Activated CD8-positive, alpha-beta memory T cell treated with anti-CD3 and anti-CD28 coated beads, Interleukin-2, amount 10 ng/mL, durations not matched to agents 7 days and 5 days (primary cell): ENCODE results near the gene THOP1. TPM values are rescaled to one million over a fixed set of nuclear protein-coding genes. Genes with fewer than 3 reads are reported as not detected.

Experiments
- ATAC-seq: fragments of 150-1000 bp; cut with Tn5 transposase; one replicate; pipeline ENCODE4 v1.10.0; 2021; ENCODE audit warnings: moderate library complexity
- CTCF ChIA-PET: fragments of 350-600 bp; sonication (Branson Sonifier 250); formaldehyde crosslinking; loops from one replicate; lab custom pipeline; 2021; ENCODE audit warnings: antibody characterized with exemption; lab: Charles Lee
- DNase-seq: peaks from one replicate; pipeline ENCODE4 v3.0.0-alpha.2; 2020
- H3K27ac Mint-ChIP-seq: one replicate; pipeline ENCODE4 v1.8.0; 2021; ENCODE audit warnings: mild to moderate bottlenecking, mixed read lengths
- H3K27me3 Mint-ChIP-seq: one replicate; pipeline ENCODE4 v1.8.0; 2021; ENCODE audit warnings: mixed read lengths
- H3K36me3 Mint-ChIP-seq: one replicate; pipeline ENCODE4 v1.8.0; 2021; ENCODE audit warnings: mild to moderate bottlenecking, mixed read lengths
- H3K4me1 Mint-ChIP-seq: one replicate; pipeline ENCODE4 v1.8.0; 2021; ENCODE audit warnings: mixed read lengths
- H3K4me3 Mint-ChIP-seq: one replicate; pipeline ENCODE4 v1.8.0; 2021; ENCODE audit warnings: mild to moderate bottlenecking, moderate library complexity, mixed read lengths
- H3K9me3 Mint-ChIP-seq: one replicate; pipeline ENCODE4 v1.8.0; 2022; ENCODE audit warnings: low read depth, mixed read lengths
- total RNA-seq, 2 experiments: library from RNA; stranded (reverse); gene quantifications; one replicate each; pipeline ENCODE4 v1.2.3, GENCODE V29; 2021

Gene THOP1
- total RNA-seq, 2 experiments from 2014 or later: 138 to 139 TPM

DNA sequence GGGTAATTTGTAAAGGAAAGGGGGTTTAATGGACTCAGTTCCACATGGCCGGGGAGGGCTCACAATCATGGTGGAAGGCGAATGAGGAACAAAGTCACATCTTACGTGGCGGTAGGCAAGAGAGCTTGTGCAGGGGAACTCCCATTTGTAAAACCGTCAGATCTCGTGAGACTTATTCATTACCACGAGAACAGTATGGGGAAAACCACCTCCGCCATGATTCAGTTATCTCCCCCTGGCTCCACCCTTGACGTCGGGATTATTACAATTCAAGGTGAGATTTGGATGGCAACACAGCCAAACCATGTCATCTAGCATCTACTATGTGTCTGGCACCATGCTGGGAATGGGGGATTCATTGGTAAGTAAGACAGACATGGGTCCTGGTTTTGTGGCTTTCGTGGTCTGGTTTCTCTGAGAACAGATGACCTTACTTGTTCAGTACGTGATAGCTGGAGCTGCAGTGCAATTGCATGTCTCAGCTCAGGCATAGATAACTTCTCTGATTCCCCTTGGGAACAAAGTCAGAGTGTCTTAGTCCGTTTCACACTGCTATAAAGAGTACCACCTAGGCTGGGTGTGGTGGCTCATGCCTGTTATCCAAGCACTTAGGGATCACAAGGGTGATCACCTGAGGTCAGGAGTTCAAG lies 42.7 kb downstream of the THOP1 start:
- Mint-ChIP-seq H3K27ac (no peak overlapping the region), H3K4me1 (peaks cover 4% of the 10 kb centered on the region), H3K9me3 (peaks cover 22% of the 10 kb centered on the region), H3K36me3 (peaks cover 20% of the 10 kb centered on the region), H3K4me3 (no peak overlapping the region), H3K27me3 (no peaks in the 10 kb centered on the region)
- DNase-seq (no peak), ATAC-seq (no peak)
- CTCF ChIA-PET: interaction anchor here (1.0 kb wide), 1 partner anchor 59 kb away, joined by 3 read pairs; no protein-coding TSS in a partner anchor

DNA sequence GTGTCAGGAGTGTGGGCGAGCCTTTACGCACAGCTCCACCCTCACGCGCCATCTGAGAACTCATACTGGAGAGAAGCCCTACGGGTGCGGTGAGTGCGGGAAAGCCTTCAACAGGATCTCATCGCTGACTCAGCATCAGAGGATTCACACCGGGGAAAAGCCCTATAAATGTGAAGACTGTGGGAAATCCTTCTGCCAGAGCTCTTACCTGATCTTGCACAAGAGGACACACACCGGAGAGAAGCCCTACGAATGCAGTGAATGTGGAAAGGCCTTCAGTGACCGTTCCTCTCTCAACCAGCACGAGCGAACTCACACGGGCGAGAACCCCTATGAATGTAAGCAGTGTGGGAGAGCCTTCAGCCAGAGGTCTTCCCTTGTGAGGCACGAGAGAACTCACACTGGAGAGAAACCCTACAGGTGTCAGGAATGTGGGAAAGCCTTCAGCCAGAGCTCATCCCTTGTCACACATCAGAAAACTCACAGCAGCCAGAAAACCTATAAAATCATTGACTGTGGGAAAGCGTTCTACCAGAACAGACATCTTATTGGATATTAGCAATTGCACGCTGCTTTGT lies 49.1 kb downstream of the THOP1 start:
- Mint-ChIP-seq H3K9me3 (peaks cover 36% of the 10 kb centered on the region), H3K27ac (no peak overlapping the region), H3K27me3 (no peaks in the 10 kb centered on the region), H3K36me3 (peaks cover 34% of the 10 kb centered on the region), H3K4me3 (no peak overlapping the region), H3K4me1 (no peaks in the 10 kb centered on the region)
- CTCF ChIA-PET: interaction anchor here (0.7 kb wide), 1 partner anchor 9 kb away, joined by 3 read pairs; no protein-coding TSS in a partner anchor
- no peak for DNase-seq
- ATAC-seq: no peak

DNA sequence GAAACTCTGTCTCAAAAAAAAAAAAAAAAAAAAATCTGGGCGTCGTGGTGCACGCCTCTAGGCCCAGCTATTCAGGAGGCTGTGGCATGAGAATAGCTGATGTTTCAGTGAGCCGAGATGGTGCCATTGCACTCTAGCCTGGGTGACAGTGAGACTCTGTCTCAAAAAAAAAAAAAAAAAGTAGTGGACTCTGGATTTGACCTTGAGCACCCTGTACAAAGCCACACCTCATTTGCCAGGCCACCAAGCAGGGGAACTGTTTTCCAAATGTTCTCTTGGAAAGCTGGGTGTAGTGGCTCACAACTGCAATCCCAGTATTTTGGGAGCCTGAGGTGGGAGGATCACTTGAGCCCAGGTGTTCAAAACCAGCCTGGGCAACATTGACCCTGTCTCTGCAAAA lies 52.1 kb downstream of the THOP1 start:
- H3K4me1 Mint-ChIP-seq: peaks cover 4% of the 10 kb centered on the region
- ATAC-seq: no peak
- H3K9me3 Mint-ChIP-seq: peaks cover 30% of the 10 kb centered on the region
- CTCF ChIA-PET: no interaction called here
- no peak overlapping the region for H3K4me3 Mint-ChIP-seq
- H3K27ac Mint-ChIP-seq: no peak overlapping the region
- no peak for DNase-seq
- peaks cover 35% of the 10 kb centered on the region for H3K36me3 Mint-ChIP-seq
- H3K27me3 Mint-ChIP-seq: no peaks in the 10 kb centered on the region

DNA sequence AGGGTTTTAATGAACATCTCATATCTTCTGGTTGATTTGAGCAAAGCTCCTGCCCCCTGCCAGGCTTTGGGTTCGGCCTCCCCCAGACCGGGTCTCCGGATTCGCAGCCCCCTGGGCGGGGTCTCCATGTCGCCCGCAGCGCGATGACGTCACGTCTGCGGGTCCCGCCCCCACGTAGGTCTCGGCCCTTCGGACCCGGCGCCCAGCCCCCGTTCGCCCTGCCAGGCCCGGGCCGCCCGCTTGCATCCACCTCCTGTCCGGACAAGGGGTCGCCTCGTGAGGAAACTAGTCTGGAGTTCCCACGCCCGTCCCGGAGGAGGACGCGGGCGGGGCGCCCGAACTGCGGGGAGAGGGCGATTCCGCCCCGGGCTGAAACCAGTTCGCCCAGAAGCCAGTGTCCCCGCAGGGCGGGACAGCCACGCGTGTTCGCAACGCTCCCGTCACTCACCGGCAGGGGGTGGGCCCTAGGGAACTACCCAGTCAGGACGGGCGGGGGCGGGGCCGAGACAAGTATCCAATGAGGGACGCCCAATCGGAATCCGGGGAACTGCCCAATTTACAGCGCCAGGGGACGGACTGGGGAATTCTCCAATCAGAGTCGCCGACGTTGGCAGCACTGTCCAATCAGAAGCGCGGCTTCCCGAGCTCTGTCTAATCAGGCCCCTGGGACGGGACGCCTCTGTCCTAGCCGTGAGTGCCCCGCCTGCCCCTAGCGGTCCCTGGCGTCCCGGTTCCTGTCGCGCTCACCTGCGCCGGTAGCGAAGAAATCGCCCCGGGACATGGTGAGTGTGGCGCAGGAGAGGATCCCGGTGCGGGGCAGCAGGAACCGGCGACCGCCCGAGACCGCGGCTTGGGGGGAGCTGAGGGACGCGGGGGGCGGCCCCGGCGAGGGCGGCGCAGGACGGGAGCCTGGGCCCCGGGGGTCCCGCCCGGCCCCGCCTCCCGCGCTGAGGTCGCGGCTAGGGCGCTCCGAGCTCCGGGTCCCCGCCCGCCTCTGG lies 55.8 kb downstream of the THOP1 start, which contains the start of gene ZNF555:
Gene ZNF555 (plus strand): TSS at position 682 of the 998 bp plus-strand sequence. CDS start 98 bp downstream, at position 780.
- Mint-ChIP-seq H3K27me3 (no peaks in the 10 kb centered on the region), H3K4me1 (peaks cover 10% of the 10 kb centered on the region), H3K9me3 (peaks cover 9% of the 10 kb centered on the region), H3K4me3 (peak within 1 kb of the TSS; percentile 78), H3K27ac (peak within 1 kb of the TSS; percentile 78), H3K36me3 (peaks cover 24% of the 10 kb centered on the region)
- CTCF ChIA-PET: interaction anchor here (0.6 to 2.1 kb wide), 10 partner anchors 19 to 195 kb away, joined by 3 to 14 read pairs (median 5); partner anchors contain the start of genes ZNF554 and ZNF57
- DNase-seq (peak; percentile 99), ATAC-seq (peak; percentile 100)

GRCh38 chr19:2841855-2842574 lies 56.7 kb downstream of the THOP1 start:
- Mint-ChIP-seq H3K27me3 (no peaks in the 10 kb centered on the region), H3K9me3 (peaks cover 5% of the 10 kb centered on the region), H3K4me3 (peak overlapping the region; percentile 57), H3K36me3 (peaks cover 16% of the 10 kb centered on the region), H3K4me1 (peaks cover 10% of the 10 kb centered on the region), H3K27ac (no peak overlapping the region)
- ATAC-seq (no peak), DNase-seq (no peak)
- CTCF ChIA-PET: interaction anchor here (1.0 to 2.1 kb wide), 8 partner anchors 20 to 194 kb away, joined by 3 to 14 read pairs (median 5); partner anchors contain the start of genes ZNF554 and ZNF57

DNA sequence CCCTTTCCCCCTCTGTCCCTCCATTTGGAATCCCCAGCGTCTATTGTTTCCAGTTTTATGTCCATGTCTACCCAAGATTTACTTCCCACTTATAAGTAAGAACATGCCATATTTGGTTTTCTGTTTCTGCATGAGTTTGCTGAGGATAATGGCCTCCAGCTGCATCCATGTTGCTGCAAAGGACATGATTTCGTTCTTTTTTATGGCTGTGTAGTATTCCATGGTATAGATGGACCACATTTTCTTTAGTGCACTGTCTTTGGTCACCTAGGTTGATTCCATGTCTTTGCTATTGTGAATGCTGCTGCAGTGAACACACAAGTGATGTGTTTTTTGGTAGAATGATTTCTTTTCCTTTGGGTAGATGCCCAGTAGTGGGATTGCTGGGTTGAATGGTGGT lies 59.8 kb downstream of the THOP1 start:
- H3K4me1 Mint-ChIP-seq: peaks cover 10% of the 10 kb centered on the region
- H3K9me3 Mint-ChIP-seq: peaks cover 14% of the 10 kb centered on the region
- no peak overlapping the region for H3K4me3 Mint-ChIP-seq
- no peak for ATAC-seq
- H3K27me3 Mint-ChIP-seq: no peaks in the 10 kb centered on the region
- DNase-seq: no peak
- H3K27ac Mint-ChIP-seq: no peak overlapping the region
- H3K36me3 Mint-ChIP-seq: peaks cover 23% of the 10 kb centered on the region
- CTCF ChIA-PET: no interaction called here

GRCh38 chr19:2846180-2846894 lies 61.0 kb downstream of the THOP1 start:
- Mint-ChIP-seq H3K27me3 (no peaks in the 10 kb centered on the region), H3K36me3 (peaks cover 33% of the 10 kb centered on the region), H3K9me3 (peaks cover 24% of the 10 kb centered on the region), H3K27ac (no peak overlapping the region), H3K4me1 (peaks cover 10% of the 10 kb centered on the region), H3K4me3 (no peak overlapping the region)
- CTCF ChIA-PET: no interaction called here
- ATAC-seq (no peak), DNase-seq (no peak)

DNA sequence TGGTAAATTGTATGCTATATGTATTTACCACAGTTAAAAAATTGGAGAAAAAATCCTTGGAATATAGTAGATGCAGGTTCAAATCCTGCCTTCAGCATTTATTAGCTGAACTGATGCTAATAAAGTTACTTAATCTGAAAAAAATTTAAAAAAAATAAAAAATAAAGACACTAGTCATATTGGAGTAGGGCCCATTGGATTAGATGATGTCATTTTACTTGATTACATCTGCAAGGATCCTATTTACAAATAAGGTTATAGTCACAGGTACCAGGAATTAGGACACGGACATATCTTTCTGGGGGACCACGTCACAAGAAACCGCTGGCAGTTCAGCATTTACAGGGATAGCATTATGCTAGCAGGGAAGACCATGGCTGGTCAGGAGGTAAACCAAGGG lies 62.2 kb downstream of the THOP1 start:
- H3K27ac Mint-ChIP-seq: no peak overlapping the region
- DNase-seq: no peak
- CTCF ChIA-PET: no interaction called here
- no peaks in the 10 kb centered on the region for H3K27me3 Mint-ChIP-seq
- H3K4me1 Mint-ChIP-seq: peaks cover 5% of the 10 kb centered on the region
- H3K36me3 Mint-ChIP-seq: peaks cover 43% of the 10 kb centered on the region
- H3K4me3 Mint-ChIP-seq: no peak overlapping the region
- no peak for ATAC-seq
- peaks cover 34% of the 10 kb centered on the region for H3K9me3 Mint-ChIP-seq

DNA sequence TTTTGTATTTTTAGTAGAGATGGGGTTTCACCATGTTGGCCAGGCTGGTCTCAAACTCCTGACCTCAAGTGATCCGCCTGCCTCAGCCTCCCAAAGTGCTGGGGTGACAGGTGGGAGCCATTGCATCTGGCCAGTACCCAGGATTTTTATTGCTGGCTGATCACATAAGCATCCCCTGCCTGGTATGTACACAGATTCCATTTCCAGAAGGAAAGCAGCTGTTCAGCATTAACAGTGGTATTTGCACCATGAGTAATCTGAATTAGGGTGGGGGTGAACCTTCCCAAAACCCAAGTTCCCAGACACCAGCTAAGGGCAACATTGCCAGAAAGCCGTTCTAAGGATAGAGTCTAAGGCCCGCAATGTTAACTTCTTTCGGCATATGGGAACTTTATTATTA lies 63.3 kb downstream of the THOP1 start:
- DNase-seq (no peak), ATAC-seq (no peak)
- peaks cover 54% of the 10 kb centered on the region for H3K36me3 Mint-ChIP-seq
- no peaks in the 10 kb centered on the region for H3K27me3 Mint-ChIP-seq
- CTCF ChIA-PET: no interaction called here
- no peak overlapping the region for H3K27ac Mint-ChIP-seq
- no peaks in the 10 kb centered on the region for H3K4me1 Mint-ChIP-seq
- H3K4me3 Mint-ChIP-seq: no peak overlapping the region
- H3K9me3 Mint-ChIP-seq: peaks cover 41% of the 10 kb centered on the region

DNA sequence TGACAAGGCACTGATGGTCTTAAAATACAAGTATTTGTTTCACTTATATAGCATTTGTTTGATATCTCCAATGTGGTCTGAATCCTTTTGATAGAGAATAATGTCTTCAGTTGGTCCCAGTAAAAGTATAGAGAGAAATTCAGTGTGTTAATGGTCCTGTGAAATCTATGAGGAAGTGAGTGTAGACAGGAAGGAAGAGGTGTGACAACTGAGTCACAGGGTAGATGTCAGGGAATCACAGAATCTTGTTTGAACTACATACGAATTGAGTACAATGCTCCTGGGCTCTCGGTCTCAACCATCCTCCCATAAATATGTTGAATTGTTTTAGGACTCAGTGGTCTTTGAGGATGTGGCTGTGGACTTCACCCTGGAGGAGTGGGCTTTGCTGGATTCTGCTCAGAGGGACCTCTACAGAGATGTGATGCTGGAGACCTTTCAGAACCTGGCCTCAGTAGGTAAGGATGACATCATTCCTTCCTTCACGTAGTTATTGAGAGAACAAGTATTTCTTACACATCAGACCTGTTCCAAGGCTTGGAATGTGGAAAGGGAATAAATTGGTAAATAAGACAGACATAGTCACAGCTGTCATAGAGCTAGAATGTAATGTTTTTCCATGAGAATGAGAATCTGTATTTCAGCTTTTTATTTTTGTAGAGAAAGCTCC lies 65.1 kb downstream of the THOP1 start:
- ATAC-seq (no peak), DNase-seq (no peak)
- H3K27me3 Mint-ChIP-seq: no peaks in the 10 kb centered on the region
- peaks cover 61% of the 10 kb centered on the region for H3K36me3 Mint-ChIP-seq
- CTCF ChIA-PET: no interaction called here
- no peak overlapping the region for H3K27ac Mint-ChIP-seq
- no peak overlapping the region for H3K4me3 Mint-ChIP-seq
- H3K9me3 Mint-ChIP-seq: peaks cover 50% of the 10 kb centered on the region
- no peaks in the 10 kb centered on the region for H3K4me1 Mint-ChIP-seq

DNA sequence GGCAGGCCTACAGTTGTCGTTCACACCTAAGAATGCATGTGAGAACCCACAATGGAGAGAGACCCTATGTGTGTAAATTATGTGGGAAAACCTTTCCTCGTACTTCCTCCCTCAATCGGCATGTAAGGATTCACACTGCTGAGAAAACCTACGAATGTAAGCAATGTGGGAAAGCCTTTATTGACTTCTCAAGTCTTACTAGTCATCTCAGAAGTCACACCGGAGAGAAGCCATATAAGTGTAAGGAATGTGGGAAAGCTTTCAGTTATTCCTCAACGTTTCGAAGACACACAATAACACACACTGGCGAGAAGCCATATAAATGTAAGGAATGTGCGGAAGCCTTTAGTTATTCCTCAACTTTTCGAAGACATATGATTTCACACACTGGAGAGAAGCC lies 67.3 kb downstream of the THOP1 start:
- CTCF ChIA-PET: no interaction called here
- Mint-ChIP-seq H3K27me3 (no peaks in the 10 kb centered on the region), H3K36me3 (peaks cover 66% of the 10 kb centered on the region), H3K27ac (no peak overlapping the region), H3K4me1 (peaks cover 5% of the 10 kb centered on the region), H3K9me3 (peaks cover 52% of the 10 kb centered on the region), H3K4me3 (no peak overlapping the region)
- ATAC-seq (no peak), DNase-seq (no peak)
